Measurements from ENCODE around the gene NFRKB.
"Not testable (repeated sequence)": the region's sequence is repeated elsewhere in the genome, so short reads cannot be mapped to it uniquely, and the experiment has no call there.

NFRKB gene

DNA sequence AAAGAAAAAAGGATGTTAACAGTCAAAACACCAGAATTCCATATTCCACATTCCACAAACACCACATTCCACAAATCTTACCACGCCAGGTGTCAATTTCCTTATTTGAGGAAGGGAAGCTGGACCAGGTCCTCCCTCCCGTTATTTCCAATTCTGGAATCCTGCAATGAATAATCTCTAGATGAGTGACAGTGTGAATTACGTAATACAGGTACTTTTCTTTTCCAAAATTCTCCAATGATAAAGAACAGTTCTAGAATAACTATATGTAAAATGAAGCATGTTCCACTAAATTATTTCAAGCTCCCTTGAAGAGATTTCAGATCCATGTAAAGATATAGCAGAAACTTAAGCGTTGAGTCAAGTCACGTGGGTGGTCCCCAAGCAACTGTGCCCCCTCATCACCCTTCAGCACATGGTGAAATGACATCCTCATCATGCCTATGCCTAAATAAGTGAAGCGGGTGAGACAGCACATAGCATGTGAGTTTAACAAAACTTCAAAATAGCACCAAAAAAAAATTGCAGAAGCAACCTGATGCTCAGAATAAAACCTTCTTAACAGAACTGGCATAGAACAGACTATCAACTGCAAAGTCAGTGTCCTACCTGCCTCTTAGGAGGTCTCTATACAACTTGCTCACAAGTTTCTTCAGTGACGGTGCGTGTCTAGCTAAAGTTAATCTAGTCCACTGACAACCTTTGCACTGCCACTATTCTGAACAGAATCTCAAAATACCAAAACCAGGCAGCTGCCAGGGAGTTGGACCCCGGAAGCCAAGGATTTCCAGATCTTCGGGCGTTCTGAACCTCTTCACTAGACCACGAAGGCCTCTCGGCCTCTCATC is 876 bp downstream of the NFRKB start:
- DNase-seq (ENCODE audit: low spot score): no peak

DNA sequence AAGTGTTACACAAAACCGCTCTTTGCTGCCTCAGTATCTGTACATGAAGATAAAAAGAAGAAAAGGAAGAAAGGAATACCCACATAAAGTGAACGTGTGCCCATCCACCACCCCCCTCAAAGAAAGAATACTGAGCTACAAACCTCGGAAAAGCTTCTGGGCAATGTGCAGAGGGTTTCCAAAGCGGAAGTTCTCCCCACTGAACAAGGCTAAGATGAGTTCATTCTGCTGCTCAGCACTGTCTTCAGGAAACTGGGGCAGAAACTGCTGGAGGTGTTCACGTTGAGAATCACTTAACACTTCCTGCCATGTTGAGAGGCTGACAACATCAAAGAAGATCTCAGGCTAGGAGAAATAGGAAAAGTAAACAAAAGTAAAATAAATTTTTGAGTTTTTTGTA is 6.9 kb downstream of the NFRKB start:
- no peak for DNase-seq (ENCODE audit: low spot score)

DNA sequence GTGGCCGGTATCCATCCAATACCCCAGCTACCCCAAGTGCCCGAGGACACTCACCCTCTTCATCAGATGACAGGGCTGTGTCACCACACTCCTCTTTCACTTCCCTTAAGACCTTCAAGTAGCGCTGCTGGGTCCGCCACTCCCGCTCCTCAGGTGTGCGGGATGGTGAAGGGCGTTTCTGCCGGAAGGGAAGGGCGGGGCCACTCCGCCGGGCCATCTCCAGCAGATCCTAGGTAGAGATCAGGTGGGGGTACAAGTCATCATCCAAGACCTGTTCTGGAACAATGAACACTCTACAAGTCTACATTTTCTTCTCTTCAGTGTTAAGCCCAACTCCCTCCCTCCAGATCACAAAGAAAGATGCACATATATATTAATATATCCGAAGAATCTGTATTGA is 10.0 kb downstream of the NFRKB start:
- DNase-seq (ENCODE audit: low spot score): no peak

DNA sequence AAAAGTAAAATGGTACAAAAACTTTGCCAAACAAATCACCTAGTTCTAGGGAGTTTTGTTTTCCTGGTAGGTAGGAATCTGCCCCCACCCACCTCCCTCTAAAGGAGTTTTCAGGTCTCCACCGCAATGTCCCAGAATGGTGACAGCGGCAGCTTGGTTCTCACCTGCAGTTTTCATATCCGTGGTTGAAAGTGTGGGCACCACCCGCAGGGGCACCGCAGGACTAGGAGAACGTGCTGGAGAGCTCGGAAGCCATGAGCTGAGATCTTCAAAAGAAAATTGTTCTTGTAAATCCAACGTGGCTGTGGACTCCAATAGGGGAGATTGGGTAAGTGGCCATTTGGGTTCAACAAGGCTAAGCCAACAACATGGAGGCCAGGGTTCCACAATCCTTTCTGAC is 10.8 kb downstream of the NFRKB start:
- DNase-seq (ENCODE audit: low spot score): no peak

GRCh38 chr11:129881570-129882170 is 13.7 kb downstream of the NFRKB start:
- peak; percentile 66 for DNase-seq (ENCODE audit: low spot score)

DNA sequence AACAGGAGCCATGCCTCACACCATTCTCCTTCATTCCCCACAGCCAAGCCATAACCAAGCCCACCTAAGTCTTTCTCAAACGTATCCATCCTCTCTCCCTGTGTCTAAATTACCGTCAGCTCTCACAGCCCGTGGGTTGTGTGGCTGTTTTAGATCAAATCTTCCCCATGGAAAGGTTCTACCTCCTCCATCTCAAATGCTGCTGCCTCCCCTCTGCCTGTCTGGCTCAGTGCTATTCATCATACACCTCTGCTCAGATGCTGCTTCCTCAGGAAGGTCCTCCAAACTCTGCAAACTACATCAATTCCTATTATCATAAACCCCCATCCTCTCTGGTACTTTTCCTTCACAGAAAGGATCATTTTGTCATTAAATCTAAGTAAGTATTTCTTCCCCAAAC is 15.1 kb downstream of the NFRKB start:
- DNase-seq (ENCODE audit: low spot score): no peak

DNA sequence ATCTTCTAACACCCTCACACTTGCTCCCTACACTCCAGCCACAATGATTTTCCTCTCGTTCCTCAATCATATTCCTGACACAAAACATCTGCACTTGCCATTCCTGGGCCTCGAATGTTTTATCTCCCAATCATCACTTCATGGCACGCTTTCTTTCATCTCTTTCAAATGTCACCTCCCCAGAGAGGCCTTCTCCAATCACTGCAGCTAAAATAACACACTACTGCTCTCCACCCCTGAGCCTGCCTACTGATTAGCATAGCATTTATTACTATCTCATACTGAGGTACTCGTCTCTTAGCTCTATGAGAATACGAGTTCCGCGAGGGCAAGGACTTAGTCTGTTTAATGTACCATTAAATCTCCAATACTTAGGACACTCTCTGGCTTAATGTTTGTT is 23.5 kb downstream of the NFRKB start:
- DNase-seq (ENCODE audit: low spot score): no peak

- not testable (repeated sequence) for DNase-seq (ENCODE audit: low spot score)
Observed at GRCh38 chr11:129868626-129869025, 26.8 kb downstream of the NFRKB start.

- peak; percentile 55 for DNase-seq (ENCODE audit: low spot score)
Observed at GRCh38 chr11:129866311-129866710, 29.1 kb downstream of the NFRKB start.

DNA sequence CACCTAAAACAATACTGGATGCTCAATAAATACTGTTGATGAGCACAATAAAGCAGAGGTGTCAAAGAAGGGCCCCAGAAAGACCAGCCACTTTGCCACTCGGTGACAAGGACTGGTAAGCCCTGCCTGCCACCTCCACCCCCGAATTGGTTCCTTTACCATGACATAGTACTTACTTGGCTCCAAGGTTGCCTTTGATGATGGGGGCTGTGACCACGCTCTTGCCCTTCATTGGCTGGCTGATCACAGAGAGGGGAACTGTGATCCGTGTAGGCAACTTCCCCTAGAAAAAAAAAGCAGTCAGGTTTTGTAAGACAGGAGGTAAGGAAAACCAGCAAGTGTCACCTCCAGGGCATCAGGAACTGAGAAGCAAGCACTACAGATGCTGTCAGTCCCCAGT is 29.7 kb downstream of the NFRKB start:
- DNase-seq (ENCODE audit: low spot score): no peak

GRCh38 chr11:129864811-129865210 is 30.6 kb downstream of the NFRKB start:
- DNase-seq (ENCODE audit: low spot score): no peak

DNA sequence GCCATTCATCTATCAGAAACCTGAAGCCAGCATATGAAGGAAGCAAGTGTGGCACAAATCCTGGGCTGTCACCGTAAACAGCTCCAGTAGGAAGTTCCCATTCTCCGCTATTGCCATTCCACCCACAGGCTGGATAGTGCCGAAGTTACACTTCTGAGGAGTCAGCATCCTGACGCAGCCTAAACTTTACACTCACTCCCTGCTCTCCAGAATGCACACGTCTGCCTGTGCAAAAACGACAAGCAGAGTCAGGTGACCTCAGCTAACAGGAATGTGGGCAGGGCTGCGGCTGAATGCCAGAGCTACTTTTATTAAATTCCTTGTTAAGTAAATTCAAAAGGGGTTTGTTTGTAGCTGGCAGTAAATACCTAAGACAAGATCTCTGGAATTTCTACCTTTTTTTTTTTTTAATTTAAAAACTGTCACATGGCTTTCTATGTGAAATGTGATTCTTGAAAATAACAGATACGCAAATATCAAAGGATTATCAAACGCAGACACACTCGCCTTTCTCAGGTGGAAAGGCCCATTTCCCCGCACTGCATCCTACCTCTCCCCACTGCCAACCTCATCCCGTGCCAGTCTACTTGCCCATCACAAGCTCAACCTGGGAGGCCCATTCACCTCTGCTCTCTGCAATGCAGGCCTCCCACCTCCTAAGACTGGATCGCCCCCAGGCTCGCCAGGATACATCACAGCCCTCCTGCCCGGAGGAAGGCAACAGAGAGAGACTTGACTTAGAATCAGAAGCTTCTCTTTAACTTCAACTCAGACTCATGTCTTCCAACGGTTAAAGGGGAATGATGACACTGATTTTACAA is 33.5 kb downstream of the NFRKB start:
- DNase-seq (ENCODE audit: low spot score): peak; percentile 76

DNA sequence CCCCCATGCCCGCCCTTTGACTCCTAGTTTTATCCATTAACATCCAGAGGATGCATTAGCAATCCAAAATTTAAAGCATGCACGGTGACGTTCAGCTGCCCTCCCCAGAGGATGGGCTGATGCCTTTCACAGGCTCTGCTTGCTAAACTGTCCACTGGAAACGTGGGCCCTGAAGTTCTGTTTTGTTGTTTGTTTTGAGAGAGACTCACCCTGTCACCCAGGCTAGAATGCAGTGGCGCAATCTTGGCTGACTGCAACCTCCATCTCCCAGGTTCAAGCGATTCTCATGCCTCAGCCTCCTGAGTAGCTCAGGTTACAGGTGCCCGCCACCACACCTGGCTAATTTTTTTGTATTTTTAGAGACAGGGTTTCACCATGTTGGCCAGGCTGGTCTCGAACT is 39.3 kb downstream of the NFRKB start:
- DNase-seq (ENCODE audit: low spot score): no peak

DNA sequence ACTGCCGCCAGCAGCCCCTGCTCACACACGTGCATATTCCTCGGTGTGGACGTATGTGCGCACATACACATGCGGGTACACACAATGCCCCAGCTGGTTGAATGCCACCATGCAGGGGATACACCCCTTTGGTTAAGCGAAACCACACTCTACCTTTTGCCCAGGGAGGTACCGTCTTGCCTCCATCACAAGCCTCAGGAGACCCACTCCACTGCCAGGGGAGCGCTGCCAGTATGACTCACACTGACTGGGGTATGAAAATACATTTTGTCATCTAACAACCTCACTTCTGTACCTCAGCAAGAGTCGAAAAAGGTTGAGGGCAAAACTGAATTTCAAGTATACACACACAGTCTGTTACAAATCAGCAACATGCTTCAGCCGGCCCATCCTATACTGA is 40.3 kb downstream of the NFRKB start:
- no peak for DNase-seq (ENCODE audit: low spot score)

DNA sequence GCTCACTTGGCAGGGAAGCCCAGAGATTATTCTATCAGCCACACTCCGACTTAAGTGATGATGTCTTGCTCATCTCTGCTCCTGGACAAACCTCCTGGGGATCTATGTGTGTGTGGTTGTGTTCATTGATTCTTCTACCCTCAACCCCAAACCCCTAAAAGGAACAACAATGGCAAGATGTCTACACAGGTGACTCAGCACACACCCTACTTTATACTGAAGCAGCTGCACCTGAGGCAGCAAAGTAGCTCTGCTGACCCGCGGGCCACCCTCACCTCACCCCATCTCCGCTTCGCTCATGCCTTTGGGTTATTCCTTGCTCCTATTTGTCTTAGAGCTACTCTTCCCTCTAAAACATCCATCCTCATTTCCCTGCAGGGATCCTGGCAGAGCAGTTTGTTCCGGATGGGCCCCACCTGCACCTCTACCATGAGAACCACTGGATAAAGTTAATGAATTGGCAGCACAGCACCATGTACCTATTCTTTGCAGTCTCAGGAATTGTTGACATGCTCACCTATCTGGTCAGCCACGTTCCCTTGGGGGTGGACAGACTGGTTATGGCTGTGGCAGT is 41.1 kb downstream of the NFRKB start:
- DNase-seq (ENCODE audit: low spot score): no peak

DNA sequence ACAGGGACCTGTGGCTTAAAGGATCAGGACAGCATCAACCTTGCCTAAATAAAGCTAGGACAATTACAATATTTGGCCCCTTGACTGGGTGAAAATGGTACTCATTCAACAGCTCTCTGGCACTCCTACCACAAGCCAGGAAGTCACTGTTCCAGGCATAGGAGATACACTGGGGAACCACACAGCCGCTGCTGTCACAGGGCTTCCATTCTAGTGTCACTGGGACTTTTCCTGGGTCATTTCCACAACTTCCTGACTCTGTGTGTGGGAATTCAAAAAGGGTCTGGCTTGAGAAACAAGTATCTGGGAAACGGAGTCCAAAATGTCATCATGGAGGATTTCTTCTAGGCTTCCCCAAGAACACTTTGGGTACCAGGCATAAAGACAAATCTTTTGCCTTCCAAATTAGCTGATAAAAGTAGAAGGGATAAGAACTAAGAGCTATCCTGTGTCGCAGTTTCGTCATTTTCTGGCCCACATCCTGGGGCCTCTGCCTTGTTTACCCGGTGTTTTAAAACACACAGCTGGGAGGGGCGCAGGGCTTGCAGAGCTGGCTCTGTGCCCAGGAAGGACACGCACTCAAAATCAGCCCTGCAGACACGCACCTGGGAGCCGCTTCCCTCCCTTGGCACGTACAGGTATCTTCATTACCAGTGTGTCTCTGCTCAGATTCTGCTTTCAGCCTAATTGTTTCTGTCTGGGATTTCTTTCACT is 41.7 kb downstream of the NFRKB start:
- peak; percentile 73 for DNase-seq (ENCODE audit: low spot score)

- DNase-seq (ENCODE audit: low spot score): no peak
Observed at GRCh38 chr11:129852125-129852740, 43.1 kb downstream of the NFRKB start.

GRCh38 chr11:129849447-129850130 is 45.8 kb downstream of the NFRKB start:
- no peak for DNase-seq (ENCODE audit: low spot score)

DNA sequence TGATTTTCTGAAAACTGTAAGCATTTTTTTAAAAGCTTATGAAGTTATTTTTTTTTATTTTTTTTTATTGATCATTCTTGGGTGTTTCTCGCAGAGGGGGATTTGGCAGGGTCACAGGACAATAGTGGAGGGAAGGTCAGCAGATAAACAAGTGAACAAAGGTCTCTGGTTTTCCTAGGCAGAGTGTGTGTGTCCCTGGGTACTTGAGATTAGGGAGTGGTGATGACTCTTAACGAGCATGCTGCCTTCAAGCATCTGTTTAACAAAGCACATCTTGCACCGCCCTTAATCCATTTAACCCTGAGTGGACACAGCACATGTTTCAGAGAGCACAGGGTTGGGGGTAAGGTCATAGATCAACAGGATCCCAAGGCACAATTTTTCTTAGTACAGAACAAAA is 48.0 kb downstream of the NFRKB start:
- DNase-seq (ENCODE audit: low spot score): not testable (repeated sequence)

DNA sequence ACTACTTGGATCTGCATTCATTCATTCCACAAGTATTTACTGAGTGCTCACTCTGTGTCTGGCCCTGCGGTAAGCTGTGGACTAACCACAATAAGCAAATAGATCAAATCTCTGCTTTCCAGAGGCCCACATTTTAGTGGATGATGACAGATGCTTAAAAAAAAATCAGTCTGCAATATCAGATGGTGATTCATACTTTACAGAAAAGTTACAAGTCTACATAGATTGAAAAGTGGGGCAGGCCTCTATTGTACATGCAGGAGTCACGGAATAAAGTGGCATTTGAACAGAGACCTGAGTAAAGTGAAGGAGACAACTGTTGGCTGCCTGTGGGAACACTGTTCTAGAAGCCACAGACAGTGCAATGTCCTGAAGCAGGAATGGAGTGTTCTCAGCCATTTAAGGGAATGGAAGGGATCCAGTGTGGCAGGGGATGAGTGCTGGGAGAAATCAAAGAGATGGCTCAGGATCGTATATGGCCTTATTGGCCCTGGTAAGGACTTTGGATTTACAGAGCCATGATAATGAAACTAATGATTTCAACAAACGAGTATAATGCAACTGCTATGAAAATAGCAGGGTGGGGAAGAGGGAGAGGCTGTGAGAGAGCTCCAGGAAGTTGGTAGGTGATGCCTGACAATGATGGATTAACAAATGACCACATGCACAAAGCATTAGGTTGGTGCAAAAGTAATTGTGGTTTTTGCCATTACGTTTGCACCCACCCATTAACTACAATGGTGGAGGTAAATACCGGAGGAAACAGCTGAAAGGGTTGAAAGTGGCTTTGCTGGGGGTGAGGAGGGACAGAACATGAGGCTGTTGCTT is 48.7 kb downstream of the NFRKB start:
- peak; percentile 52 for DNase-seq (ENCODE audit: low spot score)
